B cell (primary cell): Measurements from ENCODE around the gene HOXA5. TPM values are rescaled to one million over a fixed set of nuclear protein-coding genes. Genes with fewer than 3 reads are reported as not detected.

Experiments
- ATAC-seq: fragments of 200-7000 bp; cut with Tn5 transposase; one replicate; pipeline ENCODE4 v1.10.0; 2021; ENCODE audit warnings: low read depth, mild to moderate bottlenecking, moderate number of reproducible peaks, moderate library complexity
- CTCF ChIA-PET: fragments of 350-600 bp; sonication (Branson Sonifier 250); formaldehyde crosslinking; loops from one replicate; lab custom pipeline; 2021; ENCODE audit warnings: antibody characterized with exemption, inconsistent platforms; lab: Charles Lee
- POLR2A ChIA-PET: fragments of 350-600 bp; sonication (Branson Sonifier 250); formaldehyde crosslinking; loops from one replicate; lab custom pipeline; 2021; ENCODE audit warnings: antibody characterized with exemption; lab: Charles Lee
- DNase-seq: peaks from one replicate; pipeline ENCODE4 v3.0.0; 2013
- H2AFZ ChIP-seq: 2 replicates; pipeline ENCODE4 v1.6.1; 2012; ENCODE audit warnings: mild to moderate bottlenecking, low read depth, low read length; ENCODE audit not compliant: insufficient read depth, poor library complexity, severe bottlenecking
- H3K27ac ChIP-seq, 2 donors: 1 replicate in 1 of 2; 2 replicates in 1 of 2; pipeline ENCODE4 v1.5.1; 2012 to 2013; ENCODE audit warnings: low read length in 2 of 2, mild to moderate bottlenecking in 2 of 2, moderate library complexity in 1 of 2
- H3K27me3 ChIP-seq, 4 experiments: fragments of 200-600 bp in 1 of 4; sonication (generic) in 1 of 4; replicated peaks in 1 of 4; 1 replicate in 2 of 4; 2 replicates in 2 of 4; pipeline versions ENCODE4 v1.6.1 to v1.7.0; 2013 to 2016; ENCODE audit warnings: low read length in 3 of 4, mild to moderate bottlenecking in 2 of 4, mixed read lengths in 1 of 4, moderate library complexity in 1 of 4; ENCODE audit not compliant: insufficient read depth in 4 of 4, control insufficient read depth in 3 of 4; ENCODE audit errors: control extremely low read depth in 1 of 4
- H3K36me3 ChIP-seq, 2 experiments: replicated peaks in 1 of 2; 1 replicate in 1 of 2; 2 replicates in 1 of 2; pipeline versions ENCODE4 v1.6.1 to v1.7.1; 2013; ENCODE audit warnings: low read length in 1 of 2; ENCODE audit not compliant: insufficient read depth in 2 of 2, control insufficient read depth in 1 of 2; ENCODE audit errors: control extremely low read depth in 1 of 2, extremely low read depth in 1 of 2
- H3K4me1 ChIP-seq, 2 donors: fragments of 200-600 bp in 1 of 2; sonication (generic) in 1 of 2; 1 replicate in 1 of 2; 2 replicates in 1 of 2; pipeline versions ENCODE4 v1.5.1 to v1.6.1; 2013 to 2017; ENCODE audit warnings: low read length in 2 of 2; ENCODE audit not compliant: control insufficient read depth in 2 of 2, insufficient read depth in 2 of 2
- H3K4me2 ChIP-seq: replicated peaks from 2 replicates; pipeline ENCODE3; 2012; ENCODE audit warnings: mild to moderate bottlenecking, low read depth, low read length; ENCODE audit not compliant: poor library complexity, severe bottlenecking
- H3K4me3 ChIP-seq, 5 experiments: fragments of 200-600 bp in 1 of 5; sonication (generic) in 1 of 5; 1 replicate in 3 of 5; 2 replicates in 2 of 5; pipeline versions ENCODE4 v1.5.1 to v1.7.0; 2011 to 2016; ENCODE audit warnings: low read length in 4 of 5, mild to moderate bottlenecking in 4 of 5, low read depth in 2 of 5, control low read depth in 1 of 5, moderate library complexity in 1 of 5; ENCODE audit not compliant: insufficient read depth in 1 of 5; ENCODE audit errors: control extremely low read depth in 1 of 5, extremely low read depth in 1 of 5
- H3K79me2 ChIP-seq: fragments of 200-600 bp; sonication (generic); one replicate; pipeline ENCODE4 v1.6.0; 2016; ENCODE audit warnings: low read length; ENCODE audit not compliant: control insufficient read depth, insufficient read depth
- H3K9ac ChIP-seq: fragments of 200-600 bp; sonication (generic); 2 replicates; pipeline ENCODE4 v1.6.1; 2017; ENCODE audit warnings: mild to moderate bottlenecking, low read length, moderate library complexity
- H3K9me3 ChIP-seq, 3 donors: one replicate each; pipeline versions ENCODE4 v1.6.1 to v1.7.1; 2013; ENCODE audit warnings: low read length in 2 of 3; ENCODE audit not compliant: control insufficient read depth in 2 of 3, insufficient read depth in 1 of 3; ENCODE audit errors: control extremely low read depth in 1 of 3
- H4K20me1 ChIP-seq: 2 replicates; pipeline ENCODE4 v1.6.0; 2012; ENCODE audit warnings: mild to moderate bottlenecking, low read length; ENCODE audit not compliant: insufficient read depth, control insufficient read depth, poor library complexity, severe bottlenecking
- H3K27ac Mint-ChIP-seq: one replicate; pipeline ENCODE4 v1.8.0; 2021; ENCODE audit warnings: mixed read lengths
- H3K27me3 Mint-ChIP-seq: one replicate; pipeline ENCODE4 v1.8.0; 2021; ENCODE audit warnings: mixed read lengths
- H3K4me1 Mint-ChIP-seq: one replicate; pipeline ENCODE4 v1.8.0; 2021; ENCODE audit warnings: mixed read lengths
- H3K4me3 Mint-ChIP-seq: one replicate; pipeline ENCODE4 v1.8.0; 2021; ENCODE audit warnings: mixed read lengths
- H3K9me3 Mint-ChIP-seq: one replicate; pipeline ENCODE4 v1.8.0; 2022; ENCODE audit warnings: mixed read lengths; ENCODE audit not compliant: insufficient read depth
- EZH2 ChIP-seq: IDR thresholded peaks from 2 replicates; pipeline ENCODE4 v1.6.1; 2012; ENCODE audit warnings: borderline replicate concordance, low read depth, mild to moderate bottlenecking, moderate library complexity, low read length; ENCODE audit not compliant: insufficient read depth, poor library complexity, severe bottlenecking
- WGBS: methylation state at CpG from one replicate; pipeline ENCODE4 v1.1.5; 2013; ENCODE audit warnings: missing lambda C conversion rate; ENCODE audit not compliant: insufficient coverage; 5-methylcytosine and 5-hydroxymethylcytosine counted together
- intact Hi-C: fragments of 100-400 bp; cut with micrococcal nuclease; formaldehyde crosslinking; loops from one replicate; pipeline ENCODE4 v1.10.0; 2022
- polyA plus RNA-seq: library from polyadenylated mRNA; depleted of rRNA; stranded (reverse); fragments of >200 nt; gene quantifications from 2 replicates; pipeline ENCODE4 v1.2.3, GENCODE V29; 2012
- total RNA-seq, 2 donors: library from RNA; stranded (reverse); fragments of 120-200 nt in 1 of 2; gene quantifications; 1 replicate in 1 of 2; 2 replicates in 1 of 2; pipeline versions ENCODE4 v1.2.3 to v1.2.4, GENCODE V29; 2013 to 2022
- TF ChIP-seq, protein P1 (sequence below): fragments of 200-600 bp; IDR thresholded peaks from one replicate; pipeline ENCODE4 v1.8.0; 2022; ENCODE audit warnings: antibody characterized with exemption, mild to moderate bottlenecking

The HOXA5 gene
- total and polyA plus RNA-seq, 2 donors (not counting 1 experiment from before 2014, with no cell fraction given): not detected

GRCh38 chr7:27115221-27116026, 28.1 kb downstream of the HOXA5 start:
- intact Hi-C loops: no loop called here
- Mint-ChIP-seq H3K4me1 (no peaks in the 10 kb centered on the region), H3K9me3 (no peaks in the 10 kb centered on the region), H3K27ac (no peak overlapping the region), H3K27me3 (peaks cover 15% of the 10 kb centered on the region), H3K4me3 (no peak overlapping the region)
- WGBS: 96% methylated on average over 40 of the region's 45 CpGs
- DNase-seq (no peak), ATAC-seq (no peak)
- Histone ChIP-seq H3K79me2 (no peaks in the 10 kb centered on the region), H3K27me3 (peaks cover 0 to 7% (median 0%) of the 10 kb centered on the region in 4 experiments), H4K20me1 (no peaks in the 10 kb centered on the region), H2AFZ (no peak overlapping the region), H3K4me3 (no peak overlapping the region), H3K27ac (no peak overlapping the region), H3K9me3 (peaks cover 0 to 2% (median 0%) of the 10 kb centered on the region in 3 donors), H3K9ac (no peak overlapping the region), H3K4me2 (no peak overlapping the region), H3K4me1 (no peaks in the 10 kb centered on the region), H3K36me3 (no peaks in the 10 kb centered on the region)
- TF ChIP-seq EZH2: no peak
- TF ChIP-seq, protein P1, sequence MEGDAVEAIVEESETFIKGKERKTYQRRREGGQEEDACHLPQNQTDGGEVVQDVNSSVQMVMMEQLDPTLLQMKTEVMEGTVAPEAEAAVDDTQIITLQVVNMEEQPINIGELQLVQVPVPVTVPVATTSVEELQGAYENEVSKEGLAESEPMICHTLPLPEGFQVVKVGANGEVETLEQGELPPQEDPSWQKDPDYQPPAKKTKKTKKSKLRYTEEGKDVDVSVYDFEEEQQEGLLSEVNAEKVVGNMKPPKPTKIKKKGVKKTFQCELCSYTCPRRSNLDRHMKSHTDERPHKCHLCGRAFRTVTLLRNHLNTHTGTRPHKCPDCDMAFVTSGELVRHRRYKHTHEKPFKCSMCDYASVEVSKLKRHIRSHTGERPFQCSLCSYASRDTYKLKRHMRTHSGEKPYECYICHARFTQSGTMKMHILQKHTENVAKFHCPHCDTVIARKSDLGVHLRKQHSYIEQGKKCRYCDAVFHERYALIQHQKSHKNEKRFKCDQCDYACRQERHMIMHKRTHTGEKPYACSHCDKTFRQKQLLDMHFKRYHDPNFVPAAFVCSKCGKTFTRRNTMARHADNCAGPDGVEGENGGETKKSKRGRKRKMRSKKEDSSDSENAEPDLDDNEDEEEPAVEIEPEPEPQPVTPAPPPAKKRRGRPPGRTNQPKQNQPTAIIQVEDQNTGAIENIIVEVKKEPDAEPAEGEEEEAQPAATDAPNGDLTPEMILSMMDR: no peak
- POLR2A ChIA-PET: no interaction called here
- CTCF ChIA-PET: interaction anchor here (1.4 kb wide), 1 partner anchor 9 kb away, joined by 4 read pairs; no protein-coding TSS in a partner anchor

- no peaks in the 10 kb centered on the region for H3K9me3 Mint-ChIP-seq
- no peak for TF ChIP-seq EZH2
- TF ChIP-seq, protein P1: no peak
- Histone ChIP-seq H3K4me3 (no peak overlapping the region), H4K20me1 (no peaks in the 10 kb centered on the region), H3K9me3 (peaks cover 0 to 5% (median 0%) of the 10 kb centered on the region in 3 donors), H3K36me3 (no peaks in the 10 kb centered on the region), H3K79me2 (no peaks in the 10 kb centered on the region), H3K4me2 (no peak overlapping the region), H3K9ac (no peak overlapping the region), H3K27ac (no peak overlapping the region), H3K27me3 (peaks cover 0 to 7% (median 0%) of the 10 kb centered on the region in 4 experiments), H3K4me1 (no peaks in the 10 kb centered on the region), H2AFZ (no peak overlapping the region)
- DNase-seq: no peak
- ChIA-PET POLR2A (interaction anchor here (0.6 kb wide), 1 partner anchor 78 kb away, joined by 4 read pairs; no protein-coding TSS in a partner anchor), CTCF (no interaction called here)
- ATAC-seq: no peak
- peaks cover 15% of the 10 kb centered on the region for H3K27me3 Mint-ChIP-seq
- H3K4me3 Mint-ChIP-seq: no peak overlapping the region
- H3K4me1 Mint-ChIP-seq: no peaks in the 10 kb centered on the region
- intact Hi-C loops: no loop called here
- no peak overlapping the region for H3K27ac Mint-ChIP-seq
- WGBS: 92% methylated on average over 4 of the region's 6 CpGs
These were observed 28.6 kb downstream of the HOXA5 start for GRCh38 chr7:27114881-27115220.
